ENCODE measurements around the gene STAG3. TPM values are rescaled to one million over a fixed set of nuclear protein-coding genes. Genes with fewer than 3 reads are reported as not detected.
"Not testable (repeated sequence)": the region's sequence is repeated elsewhere in the genome, so short reads cannot be mapped to it uniquely, and the experiment has no call there.

STAG3 gene
- total RNA-seq, 2 experiments from 2014 or later = 16.5 to 20.6 TPM

DNA sequence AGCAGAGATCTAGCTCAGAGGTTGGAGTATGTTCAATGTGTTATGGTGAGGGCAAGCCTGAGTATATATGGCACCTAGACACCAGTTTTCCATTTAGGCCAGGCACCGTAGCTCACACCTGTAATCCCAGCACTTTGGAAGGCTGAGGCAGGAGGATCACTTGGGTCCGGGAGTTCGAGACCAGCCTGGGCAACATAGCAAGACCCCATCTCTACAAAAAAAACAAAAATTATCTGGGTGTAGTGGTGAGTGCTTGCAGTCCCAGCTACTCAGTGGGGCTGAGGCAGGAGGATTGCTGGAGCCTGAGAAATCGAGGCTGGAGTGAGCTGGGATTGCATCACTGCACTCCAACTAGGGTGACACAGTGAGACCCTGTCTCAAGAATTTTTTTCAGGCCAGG is 85.2 kb downstream of the STAG3 start:
- POLR2A ChIA-PET; H3K4me3 Mint-ChIP-seq; H3K27ac Mint-ChIP-seq; ATAC-seq; CTCF ChIA-PET; H3K36me3 Mint-ChIP-seq (ENCODE audit: low read depth); H3K27me3 Mint-ChIP-seq (ENCODE audit: low read depth); DNase-seq; H3K4me1 Mint-ChIP-seq (ENCODE audit: low read depth); H3K9me3 Mint-ChIP-seq (ENCODE audit: insufficient read depth): not testable (repeated sequence)

Small RNAs within 50 kb of the gene (microRNA-seq; reads per million reads assigned to microRNA genes)
- not detected for gene MIR4658

Other genes starting within 250 kb of the STAG3 start
- under 1 TPM in 1 of 2 experiments, not detected in 1; 0.21 TPM for gene GJC3, start 248.3 kb upstream of the STAG3 start, total RNA-seq
- gene AZGP1, start 201.9 kb upstream of the STAG3 start, total RNA-seq = not detected
- gene ZKSCAN1, start 162.3 kb upstream of the STAG3 start, total RNA-seq = 10 to 100 TPM; 50.4 to 54.5 TPM
- gene ZSCAN21, start 128.1 kb upstream of the STAG3 start, total RNA-seq = 1 to 10 TPM; 5.8 to 7.5 TPM
- 10 to 100 TPM; 20.9 to 21.8 TPM for gene ZNF3, start 96.2 kb upstream of the STAG3 start, total RNA-seq
- gene COPS6, start 88.9 kb upstream of the STAG3 start, total RNA-seq = 10 to 100 TPM; 74.0 to 78.3 TPM
- gene MCM7, start 76.5 kb upstream of the STAG3 start, total RNA-seq = 100 to 1,000 TPM; 364 to 375 TPM
- 10 to 100 TPM; 10.8 to 13.0 TPM for gene AP4M1, start 76.3 kb upstream of the STAG3 start, total RNA-seq
- 10 to 100 TPM; 74.6 to 81.0 TPM for gene TAF6, start 58.6 kb upstream of the STAG3 start, total RNA-seq
- 10 to 100 TPM; 32.4 to 35.5 TPM for gene CNPY4, start 58.3 kb upstream of the STAG3 start, total RNA-seq
- 1 to 10 TPM; 4.3 to 5.7 TPM for gene MBLAC1, start 51.0 kb upstream of the STAG3 start, total RNA-seq
- 100 to 1,000 TPM; 134 to 143 TPM for gene LAMTOR4, start 29.0 kb upstream of the STAG3 start, total RNA-seq
- 10 to 100 TPM; 42.7 to 44.0 TPM for gene TRAPPC14, start 19.2 kb upstream of the STAG3 start, total RNA-seq
- 1 to 10 TPM; 2.8 to 3.5 TPM for gene GAL3ST4, start 9.3 kb upstream of the STAG3 start, total RNA-seq
- 1 to 10 TPM; 8.1 to 8.2 TPM for gene GPC2, start 537 bp upstream of the STAG3 start, total RNA-seq
- gene PVRIG, start 42.0 kb downstream of the STAG3 start, total RNA-seq = 10 to 100 TPM; 61.6 to 64.8 TPM
- gene SPDYE3, start 129.8 kb downstream of the STAG3 start, total RNA-seq = not detected
- 10 to 100 TPM; 75.7 to 77.2 TPM for gene PILRB, start 180.2 kb downstream of the STAG3 start, total RNA-seq
- 10 to 100 TPM in 1 of 2 experiments, 1 to 10 TPM in 1; 8.1 to 11.5 TPM for gene PILRA, start 195.6 kb downstream of the STAG3 start, total RNA-seq